Activated T-cell treated with anti-CD3 and anti-CD28 coated beads, Interleukin-2, amount 50 U/mL, for 24 hours (primary cell): ENCODE data around the gene NAA30.
"Not testable (repeated sequence)": the region's sequence is repeated elsewhere in the genome, so short reads cannot be mapped to it uniquely, and the experiment has no call there.

ENCODE experiments used
- DNase-seq: peaks from one replicate; pipeline ENCODE4 v3.0.0-alpha.2; 2020
- H3K27ac Mint-ChIP-seq: 2 replicates; pipeline ENCODE4 v1.8.0; 2020; ENCODE audit warnings: mild to moderate bottlenecking, mixed read lengths
- H3K27me3 Mint-ChIP-seq: 2 replicates; pipeline ENCODE4 v1.8.0; 2020; ENCODE audit warnings: mixed read lengths
- H3K36me3 Mint-ChIP-seq: 2 replicates; pipeline ENCODE4 v1.8.0; 2020; ENCODE audit warnings: low read depth, mixed read lengths
- H3K4me1 Mint-ChIP-seq: 2 replicates; pipeline ENCODE4 v1.8.0; 2020; ENCODE audit warnings: low read depth, mixed read lengths
- H3K4me3 Mint-ChIP-seq: 2 replicates; pipeline ENCODE4 v1.8.0; 2020; ENCODE audit warnings: mild to moderate bottlenecking, moderate library complexity, mixed read lengths
- H3K9me3 Mint-ChIP-seq: 2 replicates; pipeline ENCODE4 v1.8.0; 2020; ENCODE audit warnings: mixed read lengths

Gene NAA30

GRCh38 chr14:57390037-57390805 lies at the start of gene NAA30:
TSS of gene NAA30 (plus strand) at chr14:57390586. CDS start at chr14:57390958, 372 bp downstream.
- Mint-ChIP-seq H3K9me3 (no peaks in the 10 kb centered on the region), H3K36me3 (peaks cover 44% of the 10 kb centered on the region), H3K4me3 (peak within 1 kb of the TSS; percentile 82), H3K27ac (peak within 1 kb of the TSS; percentile 95), H3K4me1 (peaks cover 46% of the 10 kb centered on the region), H3K27me3 (no peaks in the 10 kb centered on the region)
- DNase-seq: peak; percentile 93

GRCh38 chr14:57343545-57344297 lies 46.7 kb upstream of the NAA30 start:
- H3K36me3 Mint-ChIP-seq, DNase-seq, H3K4me3 Mint-ChIP-seq, H3K4me1 Mint-ChIP-seq, H3K27ac Mint-ChIP-seq, H3K9me3 Mint-ChIP-seq: not testable (repeated sequence)
- peaks cover 28% of the 10 kb centered on the region for H3K27me3 Mint-ChIP-seq

GRCh38 chr14:57345106-57345505 lies 45.3 kb upstream of the NAA30 start:
- H3K9me3 Mint-ChIP-seq: peaks cover 2% of the 10 kb centered on the region
- peaks cover 35% of the 10 kb centered on the region for H3K27me3 Mint-ChIP-seq
- H3K4me1 Mint-ChIP-seq: no peaks in the 10 kb centered on the region
- H3K36me3 Mint-ChIP-seq: no peaks in the 10 kb centered on the region
- no peak for DNase-seq
- no peak overlapping the region for H3K4me3 Mint-ChIP-seq
- no peak overlapping the region for H3K27ac Mint-ChIP-seq

DNA sequence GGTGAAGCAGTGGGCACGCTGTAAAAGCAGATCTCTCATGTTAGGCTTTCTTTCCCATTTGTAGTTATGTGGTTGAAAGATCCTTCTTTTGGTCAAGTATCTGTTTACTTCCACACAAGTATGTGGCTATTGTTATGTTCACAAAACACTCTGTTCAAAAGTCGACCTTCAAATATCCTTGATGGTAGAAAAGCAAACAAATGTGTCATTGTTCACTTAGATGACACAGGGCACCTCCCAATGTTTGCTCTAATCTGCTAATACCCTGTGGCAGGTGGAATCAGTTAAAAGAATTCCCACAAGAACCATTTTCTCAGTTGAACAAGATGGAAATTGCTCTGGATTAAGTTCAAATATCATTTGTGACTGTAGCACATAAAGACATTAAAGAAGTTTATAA lies 43.6 kb upstream of the NAA30 start:
- peaks cover 37% of the 10 kb centered on the region for H3K27me3 Mint-ChIP-seq
- peaks cover 2% of the 10 kb centered on the region for H3K9me3 Mint-ChIP-seq
- no peaks in the 10 kb centered on the region for H3K4me1 Mint-ChIP-seq
- no peak overlapping the region for H3K4me3 Mint-ChIP-seq
- no peaks in the 10 kb centered on the region for H3K36me3 Mint-ChIP-seq
- H3K27ac Mint-ChIP-seq: no peak overlapping the region
- no peak for DNase-seq

DNA sequence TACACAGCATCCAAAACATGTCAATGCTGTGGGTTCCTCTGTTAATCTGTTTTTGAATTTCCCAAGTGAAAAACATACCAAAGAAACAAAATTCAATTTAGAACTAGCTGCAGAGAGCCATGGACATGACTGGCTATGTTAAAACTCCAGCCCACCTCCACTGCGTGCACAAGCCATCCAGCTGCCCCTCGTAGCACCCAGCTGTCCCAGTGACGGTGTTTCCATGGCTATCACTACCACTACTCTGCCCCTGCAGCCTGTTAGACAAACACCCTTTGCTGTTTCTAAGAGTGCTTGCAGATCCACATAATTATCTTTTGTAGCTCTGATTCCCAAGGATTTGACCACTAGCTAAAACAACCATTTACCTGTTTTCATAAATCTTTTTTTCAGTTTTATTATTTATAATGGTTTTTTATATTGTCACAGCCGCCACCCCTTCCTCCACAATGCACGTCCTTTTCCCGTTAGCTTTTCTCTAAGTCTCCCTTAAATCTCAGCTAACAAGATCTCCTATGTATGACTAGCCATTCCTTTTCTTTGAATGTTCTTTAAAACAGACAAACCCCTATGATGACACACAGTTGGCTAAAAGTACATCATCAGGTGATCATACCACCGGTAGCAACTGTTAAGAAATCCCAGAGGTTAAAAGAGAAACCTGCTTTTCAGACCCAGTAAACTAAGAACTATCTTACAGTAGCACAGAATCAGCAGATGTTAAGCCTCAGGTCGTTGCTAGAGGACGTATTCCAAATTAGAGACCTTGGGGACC lies 37.8 kb upstream of the NAA30 start:
- Mint-ChIP-seq H3K27ac (no peak overlapping the region), H3K9me3 (no peaks in the 10 kb centered on the region), H3K36me3 (no peaks in the 10 kb centered on the region), H3K4me3 (no peak overlapping the region), H3K27me3 (peaks cover 24% of the 10 kb centered on the region), H3K4me1 (no peaks in the 10 kb centered on the region)
- DNase-seq: no peak

- no peaks in the 10 kb centered on the region for H3K9me3 Mint-ChIP-seq
Observed at GRCh38 chr14:57355081-57355800, 35.1 kb upstream of the NAA30 start.

DNA sequence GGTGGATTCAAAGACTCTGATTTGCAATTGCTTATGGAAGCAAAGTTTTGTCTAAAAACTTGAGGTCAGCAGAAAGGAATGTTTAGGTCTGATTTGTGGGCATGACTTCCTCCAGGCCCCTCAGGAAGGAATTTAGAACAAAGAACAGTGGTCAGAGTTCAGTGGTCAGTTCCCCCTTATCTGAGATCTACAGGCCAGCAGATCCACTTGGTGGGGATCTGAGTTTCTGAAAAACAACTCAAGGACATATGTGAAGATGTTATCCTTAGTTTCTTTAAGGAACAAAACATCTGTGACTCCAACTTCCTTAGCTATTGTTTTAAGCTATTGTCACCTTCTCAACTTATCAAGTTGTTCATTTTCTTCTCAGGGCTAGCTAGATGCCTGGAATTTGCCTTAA lies 28.0 kb upstream of the NAA30 start:
- Mint-ChIP-seq H3K27ac (no peak overlapping the region), H3K36me3 (no peaks in the 10 kb centered on the region), H3K4me3 (no peak overlapping the region), H3K9me3 (no peaks in the 10 kb centered on the region), H3K27me3 (peaks cover 31% of the 10 kb centered on the region), H3K4me1 (no peaks in the 10 kb centered on the region)
- DNase-seq: no peak

More at GRCh38 chr14:57355081-57355800, 35.1 kb upstream of the NAA30 start:
- Mint-ChIP-seq H3K4me1 (no peaks in the 10 kb centered on the region), H3K36me3 (no peaks in the 10 kb centered on the region), H3K4me3 (no peak overlapping the region), H3K27ac (no peak overlapping the region), H3K27me3 (peaks cover 19% of the 10 kb centered on the region)
- no peak for DNase-seq

DNA sequence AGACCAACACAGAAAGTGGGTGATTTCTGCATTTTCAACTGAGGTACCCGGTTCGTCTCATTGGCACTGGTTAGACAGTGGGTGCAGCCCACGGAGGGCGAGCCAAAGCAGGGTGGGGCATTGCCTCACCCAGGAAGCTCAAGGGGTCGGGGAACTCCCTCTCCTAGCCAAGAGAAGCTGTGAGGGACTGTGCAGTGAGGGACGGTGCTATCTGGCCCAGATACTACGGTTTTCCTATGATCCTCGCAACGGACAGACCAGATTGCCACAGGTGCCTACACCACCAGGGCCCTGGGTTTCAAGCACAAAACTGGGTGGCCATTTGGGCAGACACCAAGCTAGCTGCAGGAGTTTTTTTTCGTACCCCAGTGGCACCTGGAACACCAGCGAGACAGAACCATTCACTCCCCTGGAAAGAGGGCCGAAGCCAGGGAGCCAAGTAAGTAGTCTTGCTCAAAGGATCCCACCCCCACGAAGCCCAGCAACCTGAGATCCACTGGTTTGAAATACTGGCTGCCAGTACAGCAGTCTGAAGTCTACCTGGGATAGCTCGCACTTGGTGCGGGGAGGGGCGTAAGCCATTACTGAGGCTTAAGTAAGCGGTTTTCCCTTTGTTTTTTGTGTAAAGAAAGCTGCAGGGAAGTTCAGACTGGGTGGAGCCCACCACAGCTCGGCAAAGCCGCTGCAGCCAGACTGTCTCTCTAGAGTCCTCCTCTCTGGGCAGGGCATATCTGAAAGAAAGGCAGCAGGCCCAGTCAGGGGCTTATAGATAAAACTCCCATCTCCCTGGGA lies 25.5 kb upstream of the NAA30 start:
- no peak for DNase-seq
- H3K4me1 Mint-ChIP-seq: no peaks in the 10 kb centered on the region
- no peaks in the 10 kb centered on the region for H3K36me3 Mint-ChIP-seq
- peaks cover 45% of the 10 kb centered on the region for H3K27me3 Mint-ChIP-seq
- H3K27ac Mint-ChIP-seq: no peak overlapping the region
- peaks cover 1% of the 10 kb centered on the region for H3K9me3 Mint-ChIP-seq
- no peak overlapping the region for H3K4me3 Mint-ChIP-seq

DNA sequence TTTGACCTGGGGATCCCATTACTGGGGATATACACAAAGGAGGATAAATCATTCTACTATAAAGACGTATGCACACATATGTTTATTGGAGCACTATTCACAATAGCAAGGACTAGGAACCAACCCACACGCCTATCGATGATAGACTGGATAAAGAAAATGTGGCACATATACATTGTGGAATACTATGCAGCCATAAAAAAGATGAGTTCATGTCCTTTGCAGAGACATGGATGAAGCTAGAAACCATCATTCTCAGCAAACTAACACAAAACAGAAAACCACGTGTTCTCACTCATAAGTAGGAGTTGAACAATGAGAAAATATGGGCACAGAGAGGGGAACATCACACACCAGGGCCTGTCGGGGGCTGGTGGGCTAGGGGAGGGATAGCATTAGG lies 20.2 kb upstream of the NAA30 start:
- not testable (repeated sequence) for H3K9me3 Mint-ChIP-seq, H3K4me3 Mint-ChIP-seq, H3K4me1 Mint-ChIP-seq, DNase-seq, H3K36me3 Mint-ChIP-seq, H3K27ac Mint-ChIP-seq
- H3K27me3 Mint-ChIP-seq: peaks cover 33% of the 10 kb centered on the region

DNA sequence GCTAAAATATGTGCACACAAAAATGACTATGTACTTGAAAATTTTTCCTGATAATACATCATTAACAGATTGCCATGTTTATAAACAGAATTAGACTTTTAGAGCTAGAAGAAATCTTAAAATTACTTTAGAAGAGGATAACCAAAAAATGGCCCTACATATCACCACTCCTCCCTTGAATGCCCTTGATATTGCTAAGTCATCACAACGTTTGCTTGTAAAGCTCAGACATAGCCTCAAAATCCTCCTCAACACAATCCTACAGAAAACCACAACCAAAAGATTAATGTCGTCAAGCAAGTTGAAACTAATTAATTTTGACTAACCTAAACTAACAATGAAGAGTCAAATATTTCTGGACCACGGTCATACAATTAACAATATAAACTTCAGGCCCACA lies 19.4 kb upstream of the NAA30 start:
- H3K4me1 Mint-ChIP-seq: no peaks in the 10 kb centered on the region
- H3K4me3 Mint-ChIP-seq: no peak overlapping the region
- H3K27me3 Mint-ChIP-seq: peaks cover 26% of the 10 kb centered on the region
- peaks cover 6% of the 10 kb centered on the region for H3K9me3 Mint-ChIP-seq
- no peaks in the 10 kb centered on the region for H3K36me3 Mint-ChIP-seq
- H3K27ac Mint-ChIP-seq: no peak overlapping the region
- DNase-seq: no peak

GRCh38 chr14:57375156-57375555 lies 15.2 kb upstream of the NAA30 start:
- Mint-ChIP-seq H3K27me3 (no peaks in the 10 kb centered on the region), H3K36me3 (no peaks in the 10 kb centered on the region), H3K4me3 (no peak overlapping the region), H3K4me1 (no peaks in the 10 kb centered on the region), H3K27ac (no peak overlapping the region), H3K9me3 (peaks cover 2% of the 10 kb centered on the region)
- no peak for DNase-seq

GRCh38 chr14:57378661-57379060 lies 11.7 kb upstream of the NAA30 start:
- H3K27ac Mint-ChIP-seq: no peak overlapping the region
- DNase-seq: no peak
- H3K4me1 Mint-ChIP-seq: no peaks in the 10 kb centered on the region
- H3K4me3 Mint-ChIP-seq: no peak overlapping the region
- no peaks in the 10 kb centered on the region for H3K27me3 Mint-ChIP-seq
- no peaks in the 10 kb centered on the region for H3K36me3 Mint-ChIP-seq
- no peaks in the 10 kb centered on the region for H3K9me3 Mint-ChIP-seq

GRCh38 chr14:57380935-57381334 lies 9.5 kb upstream of the NAA30 start:
- H3K4me1 Mint-ChIP-seq: no peaks in the 10 kb centered on the region
- no peak for DNase-seq
- no peak overlapping the region for H3K4me3 Mint-ChIP-seq
- no peaks in the 10 kb centered on the region for H3K9me3 Mint-ChIP-seq
- no peak overlapping the region for H3K27ac Mint-ChIP-seq
- no peaks in the 10 kb centered on the region for H3K36me3 Mint-ChIP-seq
- peaks cover 2% of the 10 kb centered on the region for H3K27me3 Mint-ChIP-seq
